T-cell (primary cell): ENCODE data around the gene PLAA. TPM values are rescaled to one million over a fixed set of nuclear protein-coding genes. Genes with fewer than 3 reads are reported as not detected.
A peak's percentile ranks its signal among the peaks of the same experiment; 100 is the strongest.

ENCODE experiments used
- ATAC-seq, 4 experiments: fragments of 200-7000 bp in 3 of 4; fragments of 150-1000 bp in 1 of 4; cut with Tn5 transposase; replicated peaks in 1 of 4; 1 replicate in 3 of 4; 2 replicates in 1 of 4; pipeline ENCODE4 v1.10.0; 2021; ENCODE audit warnings: moderate library complexity in 3 of 4, mild to moderate bottlenecking in 2 of 4, moderate number of reproducible peaks in 1 of 4
- CTCF ChIA-PET, 2 donors: fragments of 300-600 bp; sonication (Branson Sonifier 250); formaldehyde crosslinking; loops; one replicate each; lab custom pipeline; 2022; ENCODE audit warnings: antibody characterized with exemption in 2 of 2; lab: Charles Lee
- POLR2A ChIA-PET, 2 donors: fragments of 300-600 bp; sonication (Branson Sonifier 250); formaldehyde crosslinking; loops; one replicate each; lab custom pipeline; 2022; ENCODE audit warnings: antibody characterized with exemption in 2 of 2; lab: Charles Lee
- DNase-seq, 35 experiments: peaks; one replicate each; pipeline versions ENCODE4 v3.0.0 to v3.0.0-alpha.2; 2013 to 2023
- H3K27ac ChIP-seq: one replicate; pipeline ENCODE4 v1.5.1; 2013; ENCODE audit warnings: low read length
- H3K27me3 ChIP-seq, 2 experiments: replicated peaks in 1 of 2; 1 replicate in 1 of 2; 2 replicates in 1 of 2; pipeline versions ENCODE4 v1.6.1 to v1.7.0; 2013; ENCODE audit warnings: low read length in 1 of 2, mixed read lengths in 1 of 2; ENCODE audit not compliant: control insufficient read depth in 2 of 2, insufficient read depth in 2 of 2; ENCODE audit errors: extremely low read depth in 1 of 2
- H3K36me3 ChIP-seq, 2 donors: 1 replicate in 1 of 2; 2 replicates in 1 of 2; pipeline versions ENCODE4 v1.6.1 to v1.7.0; 2013; ENCODE audit warnings: low read length in 1 of 2; ENCODE audit not compliant: control insufficient read depth in 2 of 2, insufficient read depth in 1 of 2; ENCODE audit errors: extremely low read depth in 1 of 2
- H3K4me1 ChIP-seq, 2 experiments: 1 replicate in 1 of 2; 2 replicates in 1 of 2; pipeline versions ENCODE4 v1.6.1 to v1.7.0; 2013; ENCODE audit warnings: low read length in 2 of 2, mixed read lengths in 1 of 2; ENCODE audit not compliant: insufficient read depth in 2 of 2, control insufficient read depth in 1 of 2; ENCODE audit errors: extremely low read depth in 1 of 2
- H3K4me3 ChIP-seq, 2 donors: 1 replicate in 1 of 2; 2 replicates in 1 of 2; pipeline versions ENCODE4 v1.5.1 to v1.7.0; 2013; ENCODE audit warnings: mild to moderate bottlenecking in 2 of 2, low read length in 1 of 2, moderate library complexity in 1 of 2; ENCODE audit not compliant: control insufficient read depth in 1 of 2; ENCODE audit errors: extremely low read depth in 1 of 2
- H3K9me3 ChIP-seq: 2 replicates; pipeline ENCODE4 v1.7.0; 2013
- H3K27ac Mint-ChIP-seq, 2 donors: one replicate each; pipeline ENCODE4 v1.8.0; 2020 to 2021; ENCODE audit warnings: mild to moderate bottlenecking in 2 of 2, mixed read lengths in 2 of 2
- H3K27me3 Mint-ChIP-seq, 2 donors: one replicate each; pipeline ENCODE4 v1.8.0; 2021 to 2022; ENCODE audit warnings: mixed read lengths in 2 of 2
- H3K36me3 Mint-ChIP-seq: one replicate; pipeline ENCODE4 v1.8.0; 2021; ENCODE audit warnings: mixed read lengths
- H3K4me1 Mint-ChIP-seq, 3 donors: one replicate each; pipeline ENCODE4 v1.8.0; 2020 to 2022; ENCODE audit warnings: mixed read lengths in 3 of 3, mild to moderate bottlenecking in 1 of 3
- H3K4me3 Mint-ChIP-seq, 3 donors: one replicate each; pipeline ENCODE4 v1.8.0; 2020 to 2022; ENCODE audit warnings: mild to moderate bottlenecking in 3 of 3, mixed read lengths in 3 of 3, moderate library complexity in 3 of 3
- H3K9me3 Mint-ChIP-seq, 3 donors: one replicate each; pipeline ENCODE4 v1.8.0; 2020 to 2022; ENCODE audit warnings: mixed read lengths in 3 of 3
- WGBS: methylation state at CpG from one replicate; pipeline ENCODE4 v1.1.5; 2013; ENCODE audit warnings: missing lambda C conversion rate; ENCODE audit not compliant: insufficient coverage; 5-methylcytosine and 5-hydroxymethylcytosine counted together
- total RNA-seq, 35 experiments: library from RNA in 6 of 35; stranded (reverse) in 6 of 35; fragments of 120-200 nt in 1 of 35; gene quantifications; one replicate each; pipeline versions ENCODE4 v1.2.1 to v1.2.4 and lab custom pipeline; 2013 to 2026

The PLAA gene
- total RNA-seq, 5 donors from 2014 or later (not counting 1 experiment from before 2014, with no cell fraction given), result 19.9 to 29.9 (median 23.7) TPM

DNA sequence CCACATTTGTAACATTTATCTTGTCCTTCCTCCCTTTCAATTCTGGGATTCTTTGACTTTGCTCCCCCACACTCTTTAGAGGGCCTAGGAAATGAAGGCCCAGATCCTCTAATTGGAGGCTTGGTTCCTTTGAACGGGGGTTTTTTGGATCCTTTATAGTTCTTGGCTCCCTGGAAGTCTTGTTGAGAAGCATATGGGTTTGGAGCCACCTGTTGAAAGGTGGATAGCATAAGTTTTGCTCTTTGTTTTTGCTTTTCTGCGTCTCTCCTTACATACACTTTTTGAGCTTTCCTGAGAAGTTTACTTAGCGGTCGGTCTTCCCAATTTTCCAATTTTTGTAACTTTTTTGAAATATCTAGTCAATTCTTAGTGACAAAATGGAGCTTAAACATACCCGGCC lies 26.9 kb upstream of the PLAA start:
- ChIA-PET POLR2A (interaction anchor here in 1 of 2 donors (0.5 kb wide), 1 partner anchor 23 kb away, joined by 4 read pairs; no protein-coding TSS in a partner anchor), CTCF (interaction anchor here in 1 of 2 donors (1.1 kb wide), 1 partner anchor 15 kb away, joined by 3 read pairs; no protein-coding TSS in a partner anchor)
- H3K4me1 Mint-ChIP-seq, result peaks cover 0 to 1% (median 0%) of the 10 kb centered on the region in 3 donors
- DNase-seq (no peak), ATAC-seq (no peak)
- H3K4me3 Mint-ChIP-seq, result no peak overlapping the region
- no peaks in the 10 kb centered on the region for H3K27me3 Mint-ChIP-seq
- 83% methylated on average over 2 of the region's 5 CpGs for WGBS
- Histone ChIP-seq H3K27me3 (no peaks in the 10 kb centered on the region), H3K4me1 (no peaks in the 10 kb centered on the region), H3K27ac (no peak overlapping the region), H3K4me3 (no peak overlapping the region), H3K36me3 (no peaks in the 10 kb centered on the region), H3K9me3 (peaks cover 3% of the 10 kb centered on the region)
- no peak overlapping the region for H3K27ac Mint-ChIP-seq
- peaks cover 41% of the 10 kb centered on the region for H3K36me3 Mint-ChIP-seq
- H3K9me3 Mint-ChIP-seq, result peaks cover 0 to 8% (median 3%) of the 10 kb centered on the region in 3 donors

DNA sequence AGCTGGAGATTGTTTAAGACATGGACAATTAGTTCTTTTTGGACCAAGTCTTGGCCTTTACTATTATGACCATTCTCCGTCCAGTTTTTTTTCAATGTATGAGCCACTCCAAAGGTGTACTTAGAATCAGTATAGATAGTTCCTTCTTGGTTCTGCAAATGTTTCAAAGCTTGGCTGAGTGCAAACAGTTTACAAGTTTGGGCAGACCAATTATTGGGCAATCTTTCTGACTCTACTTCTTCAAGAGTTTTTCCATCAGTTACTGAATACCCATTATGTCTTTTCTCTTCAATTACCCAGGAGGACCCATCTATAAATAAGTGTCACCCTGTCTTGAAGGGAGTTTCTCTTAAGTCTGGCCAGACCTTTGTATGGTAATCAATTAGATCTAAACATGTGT lies 24.7 kb upstream of the PLAA start:
- Mint-ChIP-seq H3K36me3 (peaks cover 48% of the 10 kb centered on the region), H3K4me3 (no peak overlapping the region), H3K27ac (no peak overlapping the region), H3K27me3 (no peaks in the 10 kb centered on the region), H3K4me1 (peaks cover 2 to 15% (median 4%) of the 10 kb centered on the region in 3 donors), H3K9me3 (peaks cover 0 to 8% (median 3%) of the 10 kb centered on the region in 3 donors)
- no peaks in the 10 kb centered on the region for H3K36me3 ChIP-seq
- no peaks in the 10 kb centered on the region for H3K27me3 ChIP-seq
- ATAC-seq, result no peak
- WGBS, result no CpG with 5 or more reads among the region's 1 CpG
- ChIA-PET POLR2A (no interaction called here), CTCF (no interaction called here)
- no peak for DNase-seq
- peaks cover 3% of the 10 kb centered on the region for H3K9me3 ChIP-seq
- no peak overlapping the region for H3K4me3 ChIP-seq
- H3K27ac ChIP-seq, result no peak overlapping the region
- no peaks in the 10 kb centered on the region for H3K4me1 ChIP-seq

DNA sequence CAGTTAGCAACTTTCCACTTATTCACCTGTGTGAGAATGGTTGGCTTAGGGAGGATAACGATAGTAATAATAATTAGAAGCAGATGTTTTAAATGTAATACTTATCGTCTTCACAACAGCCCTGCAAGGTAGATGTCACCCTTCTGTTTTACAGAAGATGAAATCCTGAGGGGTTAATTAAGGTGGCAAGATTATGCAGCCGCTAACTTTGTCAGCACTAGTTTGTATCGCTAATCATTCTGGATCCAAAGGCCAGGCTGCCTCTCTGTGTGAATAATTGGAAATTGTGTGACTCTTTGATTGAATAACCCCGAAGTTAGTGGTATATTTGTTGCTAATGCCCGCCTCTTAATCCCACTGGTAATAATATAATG lies 9.8 kb upstream of the PLAA start:
- ChIA-PET POLR2A (no interaction called here), CTCF (no interaction called here)
- Mint-ChIP-seq H3K9me3 (no peaks in the 10 kb centered on the region), H3K36me3 (peaks cover 5% of the 10 kb centered on the region), H3K27ac (peak overlapping the region; percentile 93 to 96), H3K4me3 (peak overlapping the region; percentile 87 to 91 (median 89)), H3K27me3 (no peaks in the 10 kb centered on the region), H3K4me1 (peaks cover 20 to 40% (median 39%) of the 10 kb centered on the region in 3 donors)
- Histone ChIP-seq H3K36me3 (no peaks in the 10 kb centered on the region), H3K27me3 (no peaks in the 10 kb centered on the region), H3K4me1 (peaks cover 7 to 12% of the 10 kb centered on the region in 2 experiments), H3K9me3 (no peaks in the 10 kb centered on the region), H3K4me3 (peak overlapping the region; percentile 52 to 65), H3K27ac (peak overlapping the region; percentile 67)
- no CpG with 5 or more reads among the region's 6 CpGs for WGBS
- DNase-seq (no peak), ATAC-seq (no peak)

DNA sequence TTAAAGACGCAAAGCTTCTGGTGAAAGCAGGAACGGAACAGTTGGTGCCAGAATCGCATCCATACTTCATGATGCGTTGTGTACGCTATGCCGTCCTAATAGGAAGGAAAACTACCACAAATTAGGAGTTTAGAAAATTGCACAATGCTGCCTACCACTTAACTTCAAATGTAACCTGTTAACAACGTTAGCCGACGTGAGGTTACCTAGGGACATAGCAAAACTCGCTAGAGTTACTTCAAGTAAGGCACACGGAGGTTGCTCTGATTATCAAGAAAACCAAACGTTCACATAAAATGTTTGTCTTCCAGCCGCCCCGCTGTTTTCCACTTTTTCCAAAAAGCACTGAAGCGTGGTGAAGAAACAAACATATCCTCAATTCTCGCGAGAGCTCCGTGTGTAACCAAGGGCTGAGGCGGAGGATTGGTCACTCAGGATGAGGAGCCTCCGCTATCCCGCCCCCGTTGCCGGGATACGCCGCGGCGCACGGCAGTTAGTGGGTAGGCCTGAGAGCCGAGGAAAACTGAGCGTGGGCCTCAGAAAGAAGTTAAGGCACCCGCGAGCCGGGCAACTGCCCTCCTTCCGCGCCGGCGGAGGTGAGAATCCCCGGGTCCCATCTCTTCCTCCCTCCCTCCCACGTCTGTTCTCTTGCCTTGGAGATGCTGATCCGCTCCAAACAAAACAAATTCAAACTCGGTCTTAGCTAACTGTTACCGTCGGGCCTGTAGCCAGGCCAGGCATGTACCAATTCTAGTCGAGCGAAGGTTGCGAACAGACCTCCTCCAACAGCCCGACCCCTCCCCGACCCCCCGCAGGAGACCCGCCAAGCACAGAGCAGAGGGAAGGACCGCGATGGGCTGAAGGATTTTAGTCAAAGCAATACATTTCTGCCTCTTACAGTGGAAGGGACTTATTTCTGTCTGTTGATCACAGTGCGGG lies 9.1 kb upstream of the PLAA start, which contains the start of gene IFT74:
Gene IFT74, plus strand, starts transcription at position 492 of the 939 bp plus-strand sequence. CDS start 5,556 bp downstream, outside the sequence.
- ChIA-PET POLR2A (interaction anchor here (0.6 to 1.4 kb wide), 11 partner anchors 9 to 617 kb away, joined by 3 to 15 read pairs (median 6); partner anchors contain the start of genes C9orf72 (in 1 of the 2), CAAP1 (in 1 of the 2) and PLAA (in 1 of the 2)), CTCF (interaction anchor here (0.6 to 1.7 kb wide), 7 partner anchors 9 to 603 kb away, joined by 3 to 9 read pairs (median 5); partner anchors contain the start of genes CAAP1 (in 1 of the 2) and PLAA (in 1 of the 2))
- ATAC-seq, result peak; percentile 100
- H3K36me3 Mint-ChIP-seq, result no peaks in the 10 kb centered on the region
- no peaks in the 10 kb centered on the region for H3K9me3 Mint-ChIP-seq
- Histone ChIP-seq H3K9me3 (no peaks in the 10 kb centered on the region), H3K4me1 (peaks cover 7 to 12% of the 10 kb centered on the region in 2 experiments), H3K27me3 (no peaks in the 10 kb centered on the region), H3K27ac (peak within 1 kb of the TSS; percentile 67), H3K4me3 (peak within 1 kb of the TSS; percentile 52 to 65), H3K36me3 (no peaks in the 10 kb centered on the region)
- DNase-seq, result peak; percentile 81 to 98 (median 94)
- H3K27me3 Mint-ChIP-seq, result no peaks in the 10 kb centered on the region
- peak within 1 kb of the TSS; percentile 87 to 91 (median 89) for H3K4me3 Mint-ChIP-seq
- peaks cover 15 to 39% (median 36%) of the 10 kb centered on the region in 3 donors for H3K4me1 Mint-ChIP-seq
- WGBS, result 1% methylated on average over 42 of the region's 53 CpGs
- peak within 1 kb of the TSS; percentile 93 to 96 for H3K27ac Mint-ChIP-seq

DNA sequence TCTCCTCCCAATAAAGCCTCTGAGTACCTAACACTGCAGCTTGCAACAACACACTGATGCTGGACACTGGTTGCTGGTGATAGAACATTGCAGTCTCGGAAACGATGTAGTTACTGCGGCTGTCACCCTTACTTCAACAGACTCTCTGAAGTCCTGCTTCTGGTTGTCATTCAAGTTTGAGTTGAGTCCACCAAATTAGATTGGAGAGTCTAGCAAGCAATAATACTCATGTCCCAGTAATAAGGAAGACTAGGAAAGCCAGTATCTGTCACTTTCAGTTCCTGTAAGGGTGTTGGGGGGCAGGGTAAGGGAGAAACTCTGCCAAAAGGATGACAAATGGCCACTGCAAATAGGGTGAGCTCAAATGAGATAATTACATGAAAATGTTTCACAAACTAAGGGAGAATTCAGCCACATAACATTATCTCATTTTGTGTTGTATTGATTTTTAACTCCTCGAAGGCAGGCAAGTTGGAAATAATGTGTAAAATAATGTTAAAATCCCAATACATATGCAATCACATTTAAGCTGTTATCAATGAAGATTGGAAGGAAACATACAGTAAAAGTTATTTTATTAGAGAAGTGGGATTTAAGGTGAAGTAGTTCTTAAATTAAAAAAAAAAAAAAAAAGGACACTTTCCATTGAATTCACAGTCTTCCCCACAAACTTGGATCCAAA lies 8.3 kb upstream of the PLAA start:
- Histone ChIP-seq H3K27ac (peak overlapping the region; percentile 67), H3K36me3 (no peaks in the 10 kb centered on the region), H3K4me3 (peak overlapping the region; percentile 52 to 65), H3K4me1 (peaks cover 7 to 12% of the 10 kb centered on the region in 2 experiments), H3K27me3 (no peaks in the 10 kb centered on the region), H3K9me3 (no peaks in the 10 kb centered on the region)
- Mint-ChIP-seq H3K27ac (peak overlapping the region; percentile 93 to 96), H3K4me3 (peak overlapping the region; percentile 87 to 91 (median 89)), H3K36me3 (no peaks in the 10 kb centered on the region), H3K27me3 (no peaks in the 10 kb centered on the region), H3K9me3 (no peaks in the 10 kb centered on the region), H3K4me1 (peaks cover 15 to 39% (median 36%) of the 10 kb centered on the region in 3 donors)
- ChIA-PET CTCF (interaction anchor here (0.6 to 1.7 kb wide), 8 partner anchors 8 to 604 kb away, joined by 3 to 9 read pairs (median 4); partner anchors contain the start of genes CAAP1 (in 1 of the 2) and PLAA (in 1 of the 2)), POLR2A (interaction anchor here (0.6 to 1.4 kb wide), 12 partner anchors 8 to 618 kb away, joined by 3 to 15 read pairs (median 7); partner anchors contain the start of genes C9orf72 (in 1 of the 2), CAAP1 (in 1 of the 2) and PLAA (in 1 of the 2))
- no peak for ATAC-seq
- DNase-seq, result peak in 1 of 35 experiments; percentile 21
- no CpG with 5 or more reads among the region's 4 CpGs for WGBS
